Measurements from ENCODE around the gene CBLB. TPM values are rescaled to one million over a fixed set of nuclear protein-coding genes. Genes with fewer than 3 reads are reported as not detected.

The CBLB gene
- polyA plus RNA-seq, 2 of the 4 experiments (the other 2 are of a cell fraction): 6.8 to 16.2 TPM

DNA sequence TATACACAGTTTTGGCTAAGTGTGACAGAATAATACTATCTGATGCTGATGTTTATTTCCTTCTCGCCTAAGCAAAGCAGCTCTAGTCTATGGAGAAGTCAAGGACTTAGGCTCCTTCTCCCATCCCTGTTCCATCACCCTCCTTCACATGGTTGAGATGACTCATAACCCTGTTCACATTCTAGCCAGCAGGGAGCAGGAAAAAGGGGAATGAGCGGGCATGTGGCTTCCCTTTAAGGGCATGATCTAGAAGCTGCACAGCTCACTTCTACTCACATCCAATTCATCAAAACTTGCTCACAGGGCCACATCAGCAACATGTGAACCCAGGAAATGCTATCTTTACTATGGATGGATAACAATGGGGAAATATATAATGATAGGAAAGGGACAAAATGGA is 40.9 kb downstream of the CBLB start:
- DNase-seq (ENCODE audit: low read depth in 1 of 2, low spot score in 1 of 2) (peak; percentile 49 to 84), FAIRE-seq (peak; percentile 67), ATAC-seq (peak; percentile 95 to 97)
- H3K4me3 ChIP-seq: no peak overlapping the region
- H3K4me2 ChIP-seq: peak overlapping the region; percentile 24
- peak overlapping the region; percentile 38 to 65; a peak in 5 of 6 replicates for H3K27ac ChIP-seq
- TF ChIP-seq FOSL2 (IDR thresholded peaks at IDR 0.05): peak; percentile 71
- peak; percentile 96 for TF ChIP-seq FOSL2 (CRISPR knock-in tag; IDR thresholded peaks at IDR 0.05)
- TF ChIP-seq, protein P1, sequence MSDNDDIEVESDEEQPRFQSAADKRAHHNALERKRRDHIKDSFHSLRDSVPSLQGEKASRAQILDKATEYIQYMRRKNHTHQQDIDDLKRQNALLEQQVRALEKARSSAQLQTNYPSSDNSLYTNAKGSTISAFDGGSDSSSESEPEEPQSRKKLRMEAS (IDR thresholded peaks at IDR 0.05): peak; percentile 92
- peak; percentile 30 to 44; a peak in 2 of 5 replicates for TF ChIP-seq RAD21 (conservative IDR thresholded peaks at IDR 0.05 in 1 of 2, IDR thresholded peaks at IDR 0.05 in 1 of 2)
- TF ChIP-seq KDM5A (IDR thresholded peaks at IDR 0.05): no peak
- peak; percentile 66; the same call in 1 of the 2 replicates for TF ChIP-seq MYC (IDR thresholded peaks at IDR 0.05; ENCODE audit: borderline replicate concordance, low read length)
- TF ChIP-seq, protein P2, sequence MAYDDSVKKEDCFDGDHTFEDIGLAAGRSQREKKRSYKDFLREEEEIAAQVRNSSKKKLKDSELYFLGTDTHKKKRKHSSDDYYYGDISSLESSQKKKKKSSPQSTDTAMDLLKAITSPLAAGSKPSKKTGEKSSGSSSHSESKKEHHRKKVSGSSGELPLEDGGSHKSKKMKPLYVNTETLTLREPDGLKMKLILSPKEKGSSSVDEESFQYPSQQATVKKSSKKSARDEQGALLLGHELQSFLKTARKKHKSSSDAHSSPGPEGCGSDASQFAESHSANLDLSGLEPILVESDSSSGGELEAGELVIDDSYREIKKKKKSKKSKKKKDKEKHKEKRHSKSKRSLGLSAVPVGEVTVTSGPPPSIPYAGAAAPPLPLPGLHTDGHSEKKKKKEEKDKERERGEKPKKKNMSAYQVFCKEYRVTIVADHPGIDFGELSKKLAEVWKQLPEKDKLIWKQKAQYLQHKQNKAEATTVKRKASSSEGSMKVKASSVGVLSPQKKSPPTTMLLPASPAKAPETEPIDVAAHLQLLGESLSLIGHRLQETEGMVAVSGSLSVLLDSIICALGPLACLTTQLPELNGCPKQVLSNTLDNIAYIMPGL (CRISPR knock-in tag; IDR thresholded peaks at IDR 0.05; ENCODE audit: borderline replicate concordance): no peak
- TF ChIP-seq SMC3 (IDR thresholded peaks at IDR 0.05): 0 out of 3 replicates have a peak, but pooled peaks have one; percentile 16
- TF ChIP-seq, protein P3, sequence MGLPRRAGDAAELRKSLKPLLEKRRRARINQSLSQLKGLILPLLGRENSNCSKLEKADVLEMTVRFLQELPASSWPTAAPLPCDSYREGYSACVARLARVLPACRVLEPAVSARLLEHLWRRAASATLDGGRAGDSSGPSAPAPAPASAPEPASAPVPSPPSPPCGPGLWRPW (IDR thresholded peaks at IDR 0.05): no peak
- TF ChIP-seq, protein P4, sequence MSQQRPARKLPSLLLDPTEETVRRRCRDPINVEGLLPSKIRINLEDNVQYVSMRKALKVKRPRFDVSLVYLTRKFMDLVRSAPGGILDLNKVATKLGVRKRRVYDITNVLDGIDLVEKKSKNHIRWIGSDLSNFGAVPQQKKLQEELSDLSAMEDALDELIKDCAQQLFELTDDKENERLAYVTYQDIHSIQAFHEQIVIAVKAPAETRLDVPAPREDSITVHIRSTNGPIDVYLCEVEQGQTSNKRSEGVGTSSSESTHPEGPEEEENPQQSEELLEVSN (IDR thresholded peaks at IDR 0.05; ENCODE audit: borderline replicate concordance, low read depth): peak; percentile 61
- TF ChIP-seq, protein P5, sequence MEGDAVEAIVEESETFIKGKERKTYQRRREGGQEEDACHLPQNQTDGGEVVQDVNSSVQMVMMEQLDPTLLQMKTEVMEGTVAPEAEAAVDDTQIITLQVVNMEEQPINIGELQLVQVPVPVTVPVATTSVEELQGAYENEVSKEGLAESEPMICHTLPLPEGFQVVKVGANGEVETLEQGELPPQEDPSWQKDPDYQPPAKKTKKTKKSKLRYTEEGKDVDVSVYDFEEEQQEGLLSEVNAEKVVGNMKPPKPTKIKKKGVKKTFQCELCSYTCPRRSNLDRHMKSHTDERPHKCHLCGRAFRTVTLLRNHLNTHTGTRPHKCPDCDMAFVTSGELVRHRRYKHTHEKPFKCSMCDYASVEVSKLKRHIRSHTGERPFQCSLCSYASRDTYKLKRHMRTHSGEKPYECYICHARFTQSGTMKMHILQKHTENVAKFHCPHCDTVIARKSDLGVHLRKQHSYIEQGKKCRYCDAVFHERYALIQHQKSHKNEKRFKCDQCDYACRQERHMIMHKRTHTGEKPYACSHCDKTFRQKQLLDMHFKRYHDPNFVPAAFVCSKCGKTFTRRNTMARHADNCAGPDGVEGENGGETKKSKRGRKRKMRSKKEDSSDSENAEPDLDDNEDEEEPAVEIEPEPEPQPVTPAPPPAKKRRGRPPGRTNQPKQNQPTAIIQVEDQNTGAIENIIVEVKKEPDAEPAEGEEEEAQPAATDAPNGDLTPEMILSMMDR (IDR thresholded peaks at IDR 0.05): peak; percentile 20; the same call in 1 of the 3 replicates
- H3K9me3 ChIP-seq: no peaks in the 10 kb centered on the region
- WGBS (ENCODE audit: missing lambda C conversion rate): 29% methylated on average over 2 of the region's 2 CpGs
- POLR2A ChIA-PET: no interaction called here
- H3K4me1 ChIP-seq: peaks cover 50% of the 10 kb centered on the region
- CTCF ChIA-PET: no interaction called here

DNA sequence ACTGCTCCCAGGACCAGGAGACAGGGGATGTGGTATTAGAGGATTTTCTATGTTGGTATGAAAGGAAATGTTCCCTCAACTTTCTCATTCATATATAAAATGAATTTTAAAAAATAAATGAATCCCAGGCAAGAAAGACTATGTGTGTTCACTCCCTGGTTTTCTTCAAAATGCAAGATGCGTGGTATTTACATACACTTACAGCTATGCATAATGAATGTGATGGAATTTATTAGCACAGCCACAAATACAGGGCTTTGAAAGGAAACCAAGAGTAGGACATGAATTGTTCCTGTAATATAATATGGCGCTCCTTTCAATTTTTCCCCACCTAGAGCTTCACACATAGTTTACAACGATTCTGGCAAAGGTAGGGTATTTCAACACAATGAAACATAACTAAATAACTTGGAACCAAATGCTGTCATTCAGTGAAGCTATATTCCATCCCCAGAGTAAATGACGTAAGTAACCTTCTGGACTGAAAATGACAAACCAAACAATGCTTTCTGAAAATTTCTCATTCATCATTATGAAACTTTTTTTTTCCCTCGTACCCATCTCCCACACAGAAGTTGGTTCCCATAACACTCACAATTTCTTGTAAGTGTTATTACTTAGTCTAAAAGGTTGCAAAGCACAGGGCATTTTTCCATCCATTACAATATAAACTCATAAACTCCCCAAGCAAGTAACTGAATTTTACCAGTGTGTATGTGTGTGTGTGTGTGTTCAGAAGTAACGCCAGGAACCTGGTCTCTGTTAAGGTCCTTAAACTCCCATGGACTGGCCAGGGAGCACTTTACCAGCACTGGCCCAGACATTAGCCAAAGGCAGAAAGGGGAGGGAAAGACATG is 41.8 kb downstream of the CBLB start:
- no peak for FAIRE-seq

DNA sequence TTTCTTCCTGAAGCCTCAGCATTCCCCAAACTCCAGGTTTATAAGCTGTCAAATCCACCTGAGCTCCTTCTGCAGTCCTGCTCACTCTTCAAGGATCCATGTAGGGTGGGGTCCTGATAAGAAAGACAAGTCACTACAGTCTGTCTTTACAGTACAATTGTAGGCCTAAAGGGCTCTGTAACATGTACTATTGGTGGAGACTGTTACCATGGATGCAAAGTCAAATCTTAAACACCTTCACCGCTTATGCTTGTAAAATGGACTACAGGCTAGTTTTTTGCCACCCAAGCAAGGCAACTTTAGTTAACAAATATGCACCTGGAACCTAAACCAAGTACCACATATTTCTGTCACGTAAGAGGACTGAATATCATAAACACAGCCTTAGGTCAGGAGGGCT is 44.7 kb downstream of the CBLB start:
- POLR2A ChIA-PET: no interaction called here
- no peaks in the 10 kb centered on the region for H3K9me3 ChIP-seq
- FAIRE-seq (no peak), ATAC-seq (peak in 1 of 2 experiments; percentile 10; a peak in 2 of 6 replicates), DNase-seq (ENCODE audit: low read depth in 1 of 2, low spot score in 1 of 2) (no peak)
- TF ChIP-seq TFCP2L1 (CRISPR knock-in tag; IDR thresholded peaks at IDR 0.05) (no peak), CEBPB (IDR thresholded peaks at IDR 0.05) (no peak), CHD4 (IDR thresholded peaks at IDR 0.05; ENCODE audit: borderline replicate concordance) (no peak)
- TF ChIP-seq, protein P3 (IDR thresholded peaks at IDR 0.05): no peak
- TF ChIP-seq, protein P4 (IDR thresholded peaks at IDR 0.05; ENCODE audit: borderline replicate concordance, low read depth): no peak
- peak overlapping the region; percentile 74 for H3K4me2 ChIP-seq
- no peak overlapping the region for H3K4me3 ChIP-seq
- CTCF ChIA-PET: no interaction called here
- peak overlapping the region; percentile 71 to 85 for H3K27ac ChIP-seq
- WGBS (ENCODE audit: missing lambda C conversion rate): 93% methylated on average over 2 of the region's 2 CpGs
- peaks cover 59% of the 10 kb centered on the region for H3K4me1 ChIP-seq

More for the DNA sequence above, 41.8 kb downstream of the CBLB start:
- TF ChIP-seq JUNB (IDR thresholded peaks at IDR 0.05) (no peak), CEBPB (IDR thresholded peaks at IDR 0.05) (0 out of 4 replicates have a peak, but pooled peaks of 1 of the 2 experiments have one; percentile 8)
- CTCF ChIA-PET: no interaction called here
- no peak for ATAC-seq
- Histone ChIP-seq H3K27ac (peak overlapping the region; percentile 38 to 65; a peak in 5 of 6 replicates), H3K4me1 (peaks cover 58% of the 10 kb centered on the region), H3K4me3 (no peak overlapping the region), H3K9me3 (no peaks in the 10 kb centered on the region), H3K4me2 (peak overlapping the region; percentile 24; the same call in 1 of the 3 replicates)
- WGBS (ENCODE audit: missing lambda C conversion rate): 77% methylated on average over 6 of the region's 6 CpGs
- DNase-seq (ENCODE audit: low read depth in 1 of 2, low spot score in 1 of 2): no peak
- POLR2A ChIA-PET: no interaction called here

Measured in A549 (cell line).